Measurements from ENCODE around the gene TGFBR3.
A peak's percentile ranks its signal among the peaks of the same experiment; 100 is the strongest.

TGFBR3 gene

DNA sequence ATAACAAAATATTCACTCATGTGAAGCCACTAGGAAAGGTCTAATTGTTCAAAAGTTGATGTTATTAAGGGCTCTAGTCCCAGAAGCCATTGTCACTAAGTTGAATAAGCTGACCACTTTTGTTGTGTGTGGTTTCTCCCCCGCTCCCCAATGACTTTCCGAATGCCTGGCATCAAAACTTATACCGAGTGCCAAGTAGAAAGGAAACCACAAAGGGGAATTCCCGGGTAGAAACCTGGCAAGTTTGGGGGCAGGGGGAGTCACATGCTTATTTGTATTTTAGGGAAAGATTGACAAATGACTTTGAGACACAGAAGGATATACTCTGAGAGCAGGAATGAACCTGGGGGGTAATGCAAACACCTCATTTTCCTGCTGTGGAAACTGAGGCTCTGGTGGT lies 154.1 kb downstream of the TGFBR3 start:
- no peak overlapping the region for H3K4me3 ChIP-seq (ENCODE audit: control insufficient read depth, low read depth, low read length)
- TF ChIP-seq, protein P1, sequence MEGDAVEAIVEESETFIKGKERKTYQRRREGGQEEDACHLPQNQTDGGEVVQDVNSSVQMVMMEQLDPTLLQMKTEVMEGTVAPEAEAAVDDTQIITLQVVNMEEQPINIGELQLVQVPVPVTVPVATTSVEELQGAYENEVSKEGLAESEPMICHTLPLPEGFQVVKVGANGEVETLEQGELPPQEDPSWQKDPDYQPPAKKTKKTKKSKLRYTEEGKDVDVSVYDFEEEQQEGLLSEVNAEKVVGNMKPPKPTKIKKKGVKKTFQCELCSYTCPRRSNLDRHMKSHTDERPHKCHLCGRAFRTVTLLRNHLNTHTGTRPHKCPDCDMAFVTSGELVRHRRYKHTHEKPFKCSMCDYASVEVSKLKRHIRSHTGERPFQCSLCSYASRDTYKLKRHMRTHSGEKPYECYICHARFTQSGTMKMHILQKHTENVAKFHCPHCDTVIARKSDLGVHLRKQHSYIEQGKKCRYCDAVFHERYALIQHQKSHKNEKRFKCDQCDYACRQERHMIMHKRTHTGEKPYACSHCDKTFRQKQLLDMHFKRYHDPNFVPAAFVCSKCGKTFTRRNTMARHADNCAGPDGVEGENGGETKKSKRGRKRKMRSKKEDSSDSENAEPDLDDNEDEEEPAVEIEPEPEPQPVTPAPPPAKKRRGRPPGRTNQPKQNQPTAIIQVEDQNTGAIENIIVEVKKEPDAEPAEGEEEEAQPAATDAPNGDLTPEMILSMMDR (conservative IDR thresholded peaks at IDR 0.05; ENCODE audit: control insufficient read depth, insufficient read depth, low read depth, low read length) = no peak
- DNase-seq (ENCODE audit: low read depth) = peak; percentile 72

DNA sequence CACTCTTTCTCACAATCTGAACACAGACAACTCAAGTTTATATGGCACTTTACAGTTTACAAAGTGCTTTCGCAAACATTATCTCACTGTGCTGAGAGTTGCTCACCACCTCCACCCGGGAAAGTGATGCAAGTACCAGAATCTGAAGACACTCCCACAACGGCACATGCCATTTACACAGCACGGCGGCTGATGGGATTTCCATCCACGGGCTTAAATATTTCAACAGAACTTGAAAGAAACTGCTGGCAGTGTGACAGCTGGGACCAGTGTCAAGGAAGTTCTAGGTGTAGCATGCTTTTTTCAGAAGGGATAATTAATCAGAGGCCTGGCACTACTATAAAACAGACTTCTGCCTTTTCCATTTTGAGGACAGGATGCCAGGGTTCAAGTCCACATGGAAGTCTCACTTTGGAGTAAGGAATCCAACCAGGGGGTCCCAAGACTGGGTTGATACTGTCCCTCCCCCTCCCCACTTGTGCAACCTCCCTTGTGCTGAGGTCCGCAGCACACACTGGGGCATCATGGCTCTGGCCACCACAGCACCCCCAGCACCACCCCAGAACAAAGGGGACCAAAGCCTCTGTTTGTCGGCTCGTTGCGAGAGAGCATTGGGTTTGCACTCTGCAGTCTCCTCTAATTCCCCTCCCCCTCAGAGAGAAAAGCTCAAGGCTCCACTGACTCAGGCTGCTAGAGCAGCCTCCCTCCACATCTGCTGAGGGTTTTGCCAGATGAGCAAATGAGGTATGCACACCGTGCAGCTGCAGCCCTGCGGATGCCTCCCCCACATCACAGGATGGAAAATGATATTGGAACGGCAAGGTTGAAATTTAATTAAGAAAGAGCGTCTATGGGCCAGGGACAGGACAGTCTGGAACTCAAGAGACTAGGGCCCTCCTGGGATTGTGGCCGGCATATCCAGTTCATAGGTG lies 154.9 kb downstream of the TGFBR3 start:
- TF ChIP-seq, protein P1 (conservative IDR thresholded peaks at IDR 0.05; ENCODE audit: control insufficient read depth, insufficient read depth, low read depth, low read length) = no peak
- no peak overlapping the region for H3K4me3 ChIP-seq (ENCODE audit: control insufficient read depth, low read depth, low read length)
- peak; percentile 90 for DNase-seq (ENCODE audit: low read depth)

DNA sequence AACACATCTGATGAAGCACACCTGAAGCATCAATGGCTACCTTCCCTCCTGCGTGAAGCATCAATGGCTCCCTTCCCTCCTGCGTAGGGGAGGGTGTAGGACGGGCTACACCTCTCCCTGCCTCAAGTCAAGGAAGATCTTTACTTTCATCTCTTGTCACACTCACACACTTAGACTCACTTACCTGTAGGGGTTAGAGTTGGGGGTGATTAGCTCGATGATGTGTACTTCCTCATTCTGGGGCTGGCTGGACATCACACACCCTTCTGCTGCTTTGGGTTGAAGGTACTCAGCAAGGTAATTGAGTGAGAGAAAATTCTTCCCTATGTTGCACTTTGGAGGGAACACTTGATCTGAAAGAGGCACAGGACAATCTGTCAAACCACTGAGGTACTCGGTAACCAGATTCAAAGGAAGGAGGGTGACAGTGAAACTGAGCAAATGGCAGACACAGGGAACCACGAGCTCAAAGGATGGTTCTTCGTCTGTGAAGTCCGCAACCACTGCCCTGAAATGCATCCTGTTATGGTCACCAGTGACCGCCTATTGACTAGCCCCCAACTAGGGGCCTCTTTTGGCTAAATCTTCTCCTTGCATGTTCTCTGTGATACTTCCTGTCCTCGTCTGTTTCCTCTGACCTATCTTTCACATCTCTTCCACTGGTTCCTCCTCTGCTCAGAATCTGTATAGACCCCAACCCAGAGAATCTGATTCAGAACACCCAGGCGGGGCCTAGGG lies 156.2 kb downstream of the TGFBR3 start:
- TF ChIP-seq, protein P1 (conservative IDR thresholded peaks at IDR 0.05; ENCODE audit: control insufficient read depth, insufficient read depth, low read depth, low read length) = no peak
- H3K4me3 ChIP-seq (ENCODE audit: control insufficient read depth, low read depth, low read length) = no peak overlapping the region
- no peak for DNase-seq (ENCODE audit: low read depth)

DNA sequence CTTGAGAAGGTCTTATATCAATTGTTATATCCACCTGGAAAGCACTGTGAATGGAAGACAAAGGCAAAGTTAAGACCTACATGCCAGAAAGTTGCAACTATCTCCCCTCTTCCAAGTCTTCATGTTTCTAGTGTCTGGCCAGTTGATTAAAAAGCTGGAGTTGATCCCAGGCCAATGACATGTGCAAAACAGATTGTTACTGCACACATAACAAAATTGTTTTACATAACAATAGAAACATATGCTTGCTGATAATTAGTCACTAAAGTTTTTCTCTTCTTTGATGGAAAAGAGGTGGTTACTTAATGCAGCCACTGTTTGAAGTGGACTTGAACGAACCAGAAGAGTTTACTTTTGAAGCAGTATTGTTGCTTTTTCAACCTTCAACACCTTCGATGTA lies 158.2 kb downstream of the TGFBR3 start:
- DNase-seq (ENCODE audit: low read depth) = peak; percentile 69
- TF ChIP-seq, protein P1 (conservative IDR thresholded peaks at IDR 0.05; ENCODE audit: control insufficient read depth, insufficient read depth, low read depth, low read length) = no peak
- H3K4me3 ChIP-seq (ENCODE audit: control insufficient read depth, low read depth, low read length) = no peak overlapping the region

DNA sequence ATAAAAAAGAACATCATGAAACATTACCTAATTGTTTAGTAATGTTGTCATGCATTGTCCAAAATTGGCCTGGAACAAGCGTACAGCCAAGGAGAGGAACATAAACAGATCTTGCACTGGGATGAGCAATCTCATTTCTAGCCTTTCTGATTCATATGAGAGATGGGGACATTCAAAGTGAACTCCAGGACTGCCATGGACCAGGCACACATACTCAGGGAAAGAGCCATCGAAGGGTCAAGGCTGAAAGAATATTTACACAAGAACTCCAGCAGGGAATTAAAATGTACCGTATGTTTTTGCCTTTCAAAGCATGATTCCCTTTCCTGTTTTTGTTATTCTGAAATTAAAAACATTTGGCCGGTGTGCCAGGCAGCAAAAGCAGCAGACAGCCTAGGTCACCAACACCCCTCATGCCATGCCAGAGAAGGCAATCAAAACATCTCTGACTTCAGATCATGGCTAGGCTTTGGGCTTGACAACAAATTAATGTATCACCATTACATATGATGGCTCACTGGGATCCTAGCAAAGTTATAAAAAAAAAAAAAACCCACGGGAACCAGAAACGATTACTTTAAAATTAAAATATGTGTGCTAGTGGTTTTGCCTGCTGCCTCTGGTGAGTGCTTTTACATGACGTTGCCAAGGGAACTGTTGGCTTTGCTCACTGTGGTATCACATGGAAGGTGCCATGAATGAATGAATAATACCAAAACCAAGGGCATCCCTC lies 159.8 kb downstream of the TGFBR3 start:
- TF ChIP-seq, protein P1 (conservative IDR thresholded peaks at IDR 0.05; ENCODE audit: control insufficient read depth, insufficient read depth, low read depth, low read length) = no peak
- peak; percentile 99 for DNase-seq (ENCODE audit: low read depth)
- H3K4me3 ChIP-seq (ENCODE audit: control insufficient read depth, low read depth, low read length) = no peak overlapping the region

DNA sequence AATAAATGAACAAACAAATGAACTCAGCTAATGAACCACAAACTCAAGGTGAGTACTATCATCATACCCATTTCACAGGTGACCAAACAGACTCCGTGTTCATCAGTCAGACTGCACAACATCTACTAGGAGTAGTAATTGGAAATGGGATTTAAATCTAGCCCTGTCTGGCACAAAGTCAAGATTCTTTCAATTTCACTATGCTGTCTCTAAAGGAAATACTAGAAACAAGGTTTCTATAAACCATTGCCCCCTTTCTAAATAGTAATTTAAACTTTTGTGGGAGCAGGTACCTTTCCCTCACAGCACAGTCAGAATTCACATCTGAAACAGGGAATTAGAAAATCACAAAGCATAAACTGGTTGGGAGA lies 160.3 kb downstream of the TGFBR3 start:
- no peak overlapping the region for H3K4me3 ChIP-seq (ENCODE audit: control insufficient read depth, low read depth, low read length)
- DNase-seq (ENCODE audit: low read depth) = no peak
- TF ChIP-seq, protein P1 (conservative IDR thresholded peaks at IDR 0.05; ENCODE audit: control insufficient read depth, insufficient read depth, low read depth, low read length) = no peak
